22Rv1 (cell line): ENCODE measurements around the gene GPC6.

Experiments
- CTCF ChIP-seq: fragments of 450-650 bp; IDR thresholded peaks from 2 replicates; pipeline ENCODE4 v1.5.1; 2017; ENCODE audit warnings: mild to moderate bottlenecking
- ZFX ChIP-seq: fragments of 450-650 bp; IDR thresholded peaks from 2 replicates; pipeline ENCODE4 v1.6.1; 2017; ENCODE audit warnings: antibody characterized with exemption, borderline replicate concordance

- no peak for TF ChIP-seq CTCF
- TF ChIP-seq ZFX: no peak
Measured at GRCh38 chr13:94251831-94252608, 1025.4 kb downstream of the GPC6 start.
